Measurements from ENCODE around the gene ID1. TPM values are rescaled to one million over a fixed set of nuclear protein-coding genes. Genes with fewer than 3 reads are reported as not detected.

Gene ID1
- total RNA-seq, 1 experiment from 2014 or later: 360 TPM

- Mint-ChIP-seq H3K27me3 (ENCODE audit: low read depth) (peaks cover 7% of the 10 kb centered on the region), H3K4me3 (no peak within 1 kb of the TSS), H3K9me3 (no peaks in the 10 kb centered on the region), H3K36me3 (ENCODE audit: insufficient read depth in 1 of 3, low read depth in 3 of 3) (no peaks in the 10 kb centered on the region), H3K27ac (no peak within 1 kb of the TSS; a peak in 1 of 7 replicates), H3K4me1 (peaks cover 3 to 9% of the 10 kb centered on the region in 2 experiments; a peak in 3 of 4 replicates)
- no peaks in the 10 kb centered on the region for H3K4me1 ChIP-seq (ENCODE audit: insufficient read depth, low read length)
- H2BK12ac ChIP-seq (ENCODE audit: insufficient read length, low read depth, low read length): no peak within 1 kb of the TSS
- WGBS (ENCODE audit: extremely low coverage, insufficient read length, low lambda C conversion rate): no CpG with 5 or more reads among the region's 34 CpGs
- no peak within 1 kb of the TSS for H2AK5ac ChIP-seq (ENCODE audit: insufficient read length, low read length)
- no peaks in the 10 kb centered on the region for H3K27me3 ChIP-seq (ENCODE audit: insufficient read depth, low read length)
- H2BK20ac ChIP-seq (ENCODE audit: low read depth, low read length, poor library complexity, severe bottlenecking): no peak within 1 kb of the TSS
- H2BK15ac ChIP-seq (ENCODE audit: low read depth, low read length): no peak within 1 kb of the TSS; the same call in 1 of the 2 replicates
- TF ChIP-seq, protein P1, sequence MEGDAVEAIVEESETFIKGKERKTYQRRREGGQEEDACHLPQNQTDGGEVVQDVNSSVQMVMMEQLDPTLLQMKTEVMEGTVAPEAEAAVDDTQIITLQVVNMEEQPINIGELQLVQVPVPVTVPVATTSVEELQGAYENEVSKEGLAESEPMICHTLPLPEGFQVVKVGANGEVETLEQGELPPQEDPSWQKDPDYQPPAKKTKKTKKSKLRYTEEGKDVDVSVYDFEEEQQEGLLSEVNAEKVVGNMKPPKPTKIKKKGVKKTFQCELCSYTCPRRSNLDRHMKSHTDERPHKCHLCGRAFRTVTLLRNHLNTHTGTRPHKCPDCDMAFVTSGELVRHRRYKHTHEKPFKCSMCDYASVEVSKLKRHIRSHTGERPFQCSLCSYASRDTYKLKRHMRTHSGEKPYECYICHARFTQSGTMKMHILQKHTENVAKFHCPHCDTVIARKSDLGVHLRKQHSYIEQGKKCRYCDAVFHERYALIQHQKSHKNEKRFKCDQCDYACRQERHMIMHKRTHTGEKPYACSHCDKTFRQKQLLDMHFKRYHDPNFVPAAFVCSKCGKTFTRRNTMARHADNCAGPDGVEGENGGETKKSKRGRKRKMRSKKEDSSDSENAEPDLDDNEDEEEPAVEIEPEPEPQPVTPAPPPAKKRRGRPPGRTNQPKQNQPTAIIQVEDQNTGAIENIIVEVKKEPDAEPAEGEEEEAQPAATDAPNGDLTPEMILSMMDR (conservative IDR thresholded peaks at IDR 0.05): no peak
- H4K8ac ChIP-seq (replicated peaks; ENCODE audit: insufficient read length, low read depth, low read length): no peak within 1 kb of the TSS
- no peak within 1 kb of the TSS for H3K9ac ChIP-seq (ENCODE audit: extremely low read depth, insufficient read length, low read length)
- H3K23ac ChIP-seq (ENCODE audit: insufficient read length, low read depth, low read length): no peak within 1 kb of the TSS
- no peak within 1 kb of the TSS for H3K4ac ChIP-seq (ENCODE audit: low read depth, low read length)
- H3K23me2 ChIP-seq (ENCODE audit: insufficient read length, low read depth, low read length, poor library complexity, severe bottlenecking): no peaks in the 10 kb centered on the region
- no peak within 1 kb of the TSS for H2BK120ac ChIP-seq (ENCODE audit: low read depth, low read length, poor library complexity, severe bottlenecking)
- H3K9me3 ChIP-seq (ENCODE audit: control insufficient read depth, low read depth, low read length): no peaks in the 10 kb centered on the region
- H3K27ac ChIP-seq (ENCODE audit: insufficient read length, low read depth, low read length): no peak within 1 kb of the TSS
- no peak within 1 kb of the TSS for H3K4me2 ChIP-seq (ENCODE audit: insufficient read depth, insufficient read length, low read length)
- no peak within 1 kb of the TSS for H3T11ph ChIP-seq (ENCODE audit: low read length)
- no peak within 1 kb of the TSS for H4K91ac ChIP-seq (ENCODE audit: insufficient read length, low read depth, low read length)
- no peak within 1 kb of the TSS for H2BK5ac ChIP-seq (ENCODE audit: insufficient read length, low read length)
- no peak within 1 kb of the TSS for H3K56ac ChIP-seq (ENCODE audit: insufficient read length, low read depth, low read length)
- no peak within 1 kb of the TSS for H2AFZ ChIP-seq (ENCODE audit: low read length)
- no peaks in the 10 kb centered on the region for H3K79me2 ChIP-seq (ENCODE audit: insufficient read depth, low read length)
- 0 out of 2 replicates have a peak within 1 kb of the TSS, but pooled peaks have one; percentile 42 for H3K14ac ChIP-seq (ENCODE audit: insufficient read depth, low read length)
- no peak within 1 kb of the TSS for H3K18ac ChIP-seq (ENCODE audit: insufficient read length, low read depth, low read length)
- H4K20me1 ChIP-seq (ENCODE audit: control insufficient read depth, insufficient read depth, insufficient read length): no peaks in the 10 kb centered on the region
- no peaks in the 10 kb centered on the region for H3K79me1 ChIP-seq (ENCODE audit: insufficient read depth, low read depth, low read length, poor library complexity, severe bottlenecking)
- no peak within 1 kb of the TSS for H4K5ac ChIP-seq (ENCODE audit: insufficient read length, low read depth, low read length)
- DNase-seq: peak; percentile 40
Observed at GRCh38 chr20:31637660-31638059, 32.6 kb downstream of the ID1 start, which contains the start of gene COX4I2. TSS of gene COX4I2 (plus strand) at chr20:31637912. CDS start at chr20:31639018, 1,106 bp downstream.
